ENCODE measurements around the gene TMPRSS3.

Gene TMPRSS3

DNA sequence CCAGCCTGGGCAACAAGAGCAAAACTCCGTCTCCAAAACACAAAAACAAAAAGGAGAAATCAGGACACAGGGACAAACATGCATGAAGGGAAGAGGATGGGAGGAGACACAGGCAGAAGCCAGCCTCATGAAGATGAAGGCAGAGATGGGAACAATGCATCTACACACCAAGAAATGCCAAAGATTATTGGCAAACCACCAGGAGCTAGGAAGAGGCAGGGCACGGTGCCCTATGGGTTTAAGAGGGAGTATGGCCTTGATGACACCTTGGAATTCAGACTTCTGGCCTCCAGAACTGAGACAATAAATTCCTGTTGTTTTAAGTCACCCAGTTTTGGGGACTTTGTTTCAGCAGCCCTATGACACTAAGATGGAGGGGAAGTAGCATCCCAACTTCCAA, 5.2 kb downstream of the TMPRSS3 start:
- DNase-seq = no peak
- H3K36me3 ChIP-seq = no peaks in the 10 kb centered on the region
- TF ChIP-seq, protein P1, sequence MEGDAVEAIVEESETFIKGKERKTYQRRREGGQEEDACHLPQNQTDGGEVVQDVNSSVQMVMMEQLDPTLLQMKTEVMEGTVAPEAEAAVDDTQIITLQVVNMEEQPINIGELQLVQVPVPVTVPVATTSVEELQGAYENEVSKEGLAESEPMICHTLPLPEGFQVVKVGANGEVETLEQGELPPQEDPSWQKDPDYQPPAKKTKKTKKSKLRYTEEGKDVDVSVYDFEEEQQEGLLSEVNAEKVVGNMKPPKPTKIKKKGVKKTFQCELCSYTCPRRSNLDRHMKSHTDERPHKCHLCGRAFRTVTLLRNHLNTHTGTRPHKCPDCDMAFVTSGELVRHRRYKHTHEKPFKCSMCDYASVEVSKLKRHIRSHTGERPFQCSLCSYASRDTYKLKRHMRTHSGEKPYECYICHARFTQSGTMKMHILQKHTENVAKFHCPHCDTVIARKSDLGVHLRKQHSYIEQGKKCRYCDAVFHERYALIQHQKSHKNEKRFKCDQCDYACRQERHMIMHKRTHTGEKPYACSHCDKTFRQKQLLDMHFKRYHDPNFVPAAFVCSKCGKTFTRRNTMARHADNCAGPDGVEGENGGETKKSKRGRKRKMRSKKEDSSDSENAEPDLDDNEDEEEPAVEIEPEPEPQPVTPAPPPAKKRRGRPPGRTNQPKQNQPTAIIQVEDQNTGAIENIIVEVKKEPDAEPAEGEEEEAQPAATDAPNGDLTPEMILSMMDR (IDR thresholded peaks at IDR 0.05; ENCODE audit: low read depth, low read length) = no peak
- H3K27me3 ChIP-seq = peaks cover 25% of the 10 kb centered on the region
- no peaks in the 10 kb centered on the region for H3K4me1 ChIP-seq
- no peaks in the 10 kb centered on the region for H3K9me3 ChIP-seq
- H3K4me3 ChIP-seq (ENCODE audit: low read depth, low read length) = no peak overlapping the region

DNA sequence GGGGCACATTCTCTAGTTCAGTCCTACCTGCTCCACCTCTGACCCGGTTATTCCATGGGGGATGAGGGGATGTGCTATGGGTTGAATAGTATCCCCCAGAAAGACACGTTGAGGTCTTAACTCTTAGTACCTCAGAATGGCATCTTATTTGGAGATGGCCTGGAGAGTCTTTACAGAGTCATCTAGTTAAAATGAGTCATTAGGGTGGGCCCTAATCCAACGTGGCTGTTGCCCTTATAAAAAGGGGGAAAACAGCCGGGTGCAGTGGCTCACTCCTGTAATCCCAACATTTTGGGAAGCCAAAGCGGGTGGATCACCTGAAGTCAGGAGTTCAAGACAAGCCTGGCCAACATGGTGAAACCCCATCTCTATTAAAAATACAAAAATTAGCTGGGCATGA, 5.7 kb downstream of the TMPRSS3 start:
- Histone ChIP-seq H3K27me3 (peaks cover 27% of the 10 kb centered on the region), H3K36me3 (no peaks in the 10 kb centered on the region), H3K9me3 (no peaks in the 10 kb centered on the region), H3K4me1 (no peaks in the 10 kb centered on the region), H3K4me3 (ENCODE audit: low read depth, low read length) (no peak overlapping the region)
- DNase-seq = no peak
- TF ChIP-seq, protein P1 (IDR thresholded peaks at IDR 0.05; ENCODE audit: low read depth, low read length) = no peak

DNA sequence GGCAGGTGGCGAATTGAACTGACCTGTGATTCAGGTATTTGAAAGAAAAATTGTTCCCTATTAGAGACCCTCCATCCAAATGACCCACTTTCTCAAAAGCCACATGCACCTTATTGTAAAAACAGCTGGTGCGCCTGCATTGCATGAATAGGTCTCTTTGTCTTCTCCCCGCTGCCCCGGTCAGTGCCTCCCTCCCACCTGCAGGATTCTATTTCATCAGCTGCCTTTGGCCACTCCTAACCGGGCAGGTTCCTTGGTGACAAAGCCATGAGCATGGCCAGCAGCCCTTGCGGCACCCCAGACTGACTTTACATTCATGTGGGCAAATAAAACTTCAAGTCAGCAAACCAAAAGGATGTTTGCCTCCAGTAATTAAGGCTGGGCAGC, 6.4 kb downstream of the TMPRSS3 start:
- Histone ChIP-seq H3K4me3 (ENCODE audit: low read depth, low read length) (no peak overlapping the region), H3K27me3 (peaks cover 27% of the 10 kb centered on the region), H3K4me1 (no peaks in the 10 kb centered on the region), H3K9me3 (no peaks in the 10 kb centered on the region), H3K36me3 (no peaks in the 10 kb centered on the region)
- DNase-seq = no peak
- TF ChIP-seq, protein P1 (IDR thresholded peaks at IDR 0.05; ENCODE audit: low read depth, low read length) = no peak

DNA sequence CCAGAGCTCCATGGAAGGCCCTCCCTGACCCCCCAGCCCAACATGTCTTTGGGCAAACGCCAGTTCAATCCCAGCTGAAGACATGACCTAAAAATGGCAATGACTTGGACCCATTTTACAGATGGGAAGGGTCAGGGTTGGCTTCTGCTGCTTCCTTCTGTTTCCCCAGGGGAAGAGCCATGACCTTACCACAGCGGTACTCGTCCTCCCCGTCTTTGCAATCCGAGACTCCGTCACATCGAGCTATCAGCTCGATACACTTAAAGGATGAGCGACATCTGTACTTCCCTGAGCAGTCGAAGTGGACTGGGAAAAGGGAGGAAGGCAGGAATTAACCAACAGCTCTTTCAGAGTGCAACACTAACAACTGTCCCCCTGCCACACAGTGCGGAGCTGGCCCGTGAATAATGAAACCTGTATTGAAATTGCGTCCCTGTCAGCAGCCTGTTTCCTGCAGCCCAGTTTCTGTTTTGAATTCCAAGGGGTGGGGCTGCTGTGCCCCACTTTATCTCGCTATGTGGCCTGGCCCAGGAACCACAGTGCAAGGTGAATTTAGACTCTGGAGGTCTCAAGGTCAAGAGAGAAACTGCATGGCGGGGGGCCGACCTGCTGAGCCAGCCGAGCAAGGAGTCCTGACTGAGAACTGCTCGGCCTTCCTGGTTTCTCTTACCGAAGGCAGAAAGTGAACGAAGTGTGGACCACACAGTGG, 7.0 kb downstream of the TMPRSS3 start:
- H3K27me3 ChIP-seq = peaks cover 27% of the 10 kb centered on the region

DNA sequence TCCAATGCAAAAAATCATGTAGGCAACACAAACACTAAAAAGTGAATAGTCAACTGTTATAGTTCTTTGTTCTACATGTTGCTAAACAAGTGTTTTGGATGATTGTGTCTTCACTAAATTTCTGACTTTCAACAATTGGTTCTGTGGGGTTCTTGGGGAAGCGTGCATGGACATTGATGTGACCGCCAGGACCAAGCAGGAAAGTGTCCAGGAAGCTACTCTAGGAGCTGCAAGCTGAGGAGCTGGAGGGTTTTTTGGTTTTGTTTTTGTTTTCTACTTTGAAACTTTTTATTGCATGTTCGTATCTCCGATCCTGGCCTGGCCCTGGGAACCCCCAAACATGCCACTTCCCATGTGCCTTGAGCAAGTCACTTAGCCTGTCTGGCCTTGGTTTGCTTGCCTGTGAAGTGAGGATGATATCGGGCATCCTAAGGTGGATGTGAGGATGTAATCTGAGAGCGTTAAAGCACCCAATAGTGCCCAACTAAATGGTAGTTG, 8.0 kb downstream of the TMPRSS3 start:
- H3K4me3 ChIP-seq (ENCODE audit: low read depth, low read length) = no peak overlapping the region
- H3K36me3 ChIP-seq = no peaks in the 10 kb centered on the region
- peaks cover 27% of the 10 kb centered on the region for H3K27me3 ChIP-seq
- DNase-seq = no peak
- no peaks in the 10 kb centered on the region for H3K4me1 ChIP-seq
- TF ChIP-seq, protein P1 (IDR thresholded peaks at IDR 0.05; ENCODE audit: low read depth, low read length) = no peak
- no peaks in the 10 kb centered on the region for H3K9me3 ChIP-seq

More for the DNA sequence above, 7.0 kb downstream of the TMPRSS3 start:
- Histone ChIP-seq H3K36me3 (no peaks in the 10 kb centered on the region), H3K9me3 (no peaks in the 10 kb centered on the region), H3K4me3 (ENCODE audit: low read depth, low read length) (no peak overlapping the region), H3K4me1 (no peaks in the 10 kb centered on the region)
- TF ChIP-seq, protein P1 (IDR thresholded peaks at IDR 0.05; ENCODE audit: low read depth, low read length) = no peak
- no peak for DNase-seq

DNA sequence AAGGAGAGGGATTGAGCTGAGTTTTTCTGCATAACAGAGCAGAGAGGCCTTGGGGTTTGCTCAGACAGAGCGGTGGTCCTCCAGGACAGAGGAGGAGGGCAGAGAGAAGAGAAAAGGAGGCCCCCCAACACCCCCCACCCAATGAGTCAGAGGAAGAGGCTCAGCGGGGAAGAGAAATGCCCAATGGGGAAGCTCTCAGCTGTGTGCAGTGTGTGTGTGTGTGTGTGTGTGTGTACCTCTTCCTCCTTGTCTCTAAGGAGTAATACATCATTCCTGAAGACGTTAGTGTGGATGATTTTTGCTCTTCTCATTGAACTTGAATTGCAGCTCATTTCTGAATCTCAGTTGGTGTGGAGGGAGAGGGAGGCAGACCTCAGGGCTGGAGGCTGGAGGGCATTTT, 8.7 kb downstream of the TMPRSS3 start:
- peaks cover 24% of the 10 kb centered on the region for H3K27me3 ChIP-seq
- TF ChIP-seq, protein P1 (IDR thresholded peaks at IDR 0.05; ENCODE audit: low read depth, low read length) = no peak
- H3K4me3 ChIP-seq (ENCODE audit: low read depth, low read length) = no peak overlapping the region
- H3K4me1 ChIP-seq = no peaks in the 10 kb centered on the region
- no peak for DNase-seq
- no peaks in the 10 kb centered on the region for H3K36me3 ChIP-seq
- no peaks in the 10 kb centered on the region for H3K9me3 ChIP-seq
